GM23248 (cell line): ENCODE measurements around the gene NOTO.

ENCODE experiments used
- EZH2 ChIP-seq: fragments of 200-600 bp; sonication (generic); IDR thresholded peaks from 2 replicates; pipeline ENCODE4 v1.6.1; 2018; ENCODE audit warnings: antibody characterized with exemption, mild to moderate bottlenecking; ENCODE audit not compliant: insufficient read depth, poor library complexity, severe bottlenecking
- EZH2phosphoT487 ChIP-seq: fragments of 200-600 bp; sonication (generic); IDR thresholded peaks from 2 replicates; pipeline ENCODE4 v1.6.1; 2018; ENCODE audit warnings: antibody characterized with exemption, moderate library complexity, mild to moderate bottlenecking, low read depth; ENCODE audit not compliant: insufficient read depth

DNA sequence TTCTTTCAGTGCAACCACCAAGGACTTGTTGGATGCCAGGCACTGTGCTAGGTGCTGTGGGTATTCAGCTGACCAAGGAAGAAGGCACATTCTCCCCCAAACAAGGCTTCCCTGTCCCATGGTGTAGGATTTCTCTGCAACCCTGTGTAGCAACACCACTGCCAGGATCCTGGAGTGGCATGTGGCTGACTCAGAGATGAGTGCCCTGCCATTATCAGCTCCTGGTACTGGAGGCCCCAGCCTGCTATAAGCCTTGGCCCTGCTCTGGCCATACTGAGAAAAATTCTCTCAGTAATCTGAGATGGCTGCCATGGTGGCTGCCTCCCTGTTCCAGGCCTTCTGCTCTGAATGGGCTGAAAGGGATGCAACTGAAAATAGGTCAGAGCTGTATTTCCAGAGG is 15.9 kb downstream of the NOTO start:
- no peak for TF ChIP-seq EZH2
- no peak for TF ChIP-seq EZH2phosphoT487
